Right lobe of liver (tissue), 6 donors: ENCODE results near the gene ANAPC5. TPM values are rescaled to one million over a fixed set of nuclear protein-coding genes. Genes with fewer than 3 reads are reported as not detected.

ENCODE experiments used
- ATAC-seq, 4 donors: fragments of 200-7000 bp; cut with Tn5 transposase; one replicate each; pipeline ENCODE4 v1.9.1; 2020; ENCODE audit warnings: mild to moderate bottlenecking in 4 of 4, moderate library complexity in 4 of 4
- DNase-seq, 3 donors: peaks; one replicate each; pipeline ENCODE4 v3.0.0-alpha.2; 2020
- H3K27ac ChIP-seq, 3 donors: fragments of 200-600 bp; one replicate each; pipeline ENCODE4 v1.8.0; 2022
- H3K27me3 ChIP-seq, 2 donors: fragments of 200-600 bp; one replicate each; pipeline ENCODE4 v1.8.0; 2022
- H3K36me3 ChIP-seq, 4 donors: fragments of 200-600 bp; sonication (generic) in 1 of 4; one replicate each; pipeline versions ENCODE4 v1.5.1 to v1.8.0; 2017 to 2022; ENCODE audit warnings: control low read depth in 1 of 4
- H3K4me1 ChIP-seq, 4 donors: fragments of 200-600 bp; sonication (generic) in 1 of 4; one replicate each; pipeline versions ENCODE4 v1.5.1 to v1.8.0; 2017 to 2022; ENCODE audit warnings: control low read depth in 1 of 4
- H3K4me3 ChIP-seq, 3 donors: fragments of 200-600 bp; one replicate each; pipeline ENCODE4 v1.8.0; 2022
- H3K9me3 ChIP-seq, 4 donors: fragments of 200-600 bp; sonication (generic) in 1 of 4; one replicate each; pipeline versions ENCODE4 v1.5.1 to v1.8.0; 2017 to 2022; ENCODE audit warnings: control low read depth in 1 of 4
- CTCF ChIP-seq, 4 donors: fragments of 200-600 bp in 3 of 4; fragments of 450-650 bp in 1 of 4; IDR thresholded peaks; one replicate each; pipeline versions ENCODE4 v1.5.1 to v1.8.0; 2016 to 2022; ENCODE audit warnings: antibody characterized with exemption in 4 of 4, mild to moderate bottlenecking in 2 of 4
- POLR2A ChIP-seq: fragments of 450-650 bp; IDR thresholded peaks from one replicate; pipeline ENCODE4 v1.6.1; 2017; ENCODE audit warnings: antibody characterized with exemption, mild to moderate bottlenecking
- WGBS: methylation state at CpG from one replicate; pipeline ENCODE4 v1.1.6; 2018; ENCODE audit warnings: low coverage, low lambda C conversion rate; ENCODE audit not compliant: insufficient coverage; ENCODE audit errors: missing lambda C conversion rate; 5-methylcytosine and 5-hydroxymethylcytosine counted together
- intact Hi-C, 2 donors: fragments of 100-400 bp; cut with DNase I; formaldehyde crosslinking; loops; one replicate each; pipeline versions ENCODE4 v1.11.2 to v1.14.1; 2022
- total RNA-seq, 6 experiments: library from RNA; depleted of rRNA in 2 of 6; stranded (reverse); fragments of >200 nt in 2 of 6; fragmentation: NEBNext Ultra II Directional in 3 of 6; extraction: Animal tissue kit (Norgen Biotek cat#: 25700) in 3 of 6; gene quantifications; one replicate each; pipeline versions ENCODE4 v1.1.0 to v1.2.4, GENCODE V29; 2016 to 2023
- donor health status: DM: no; HTN: yes; CAD: no.
- donor health status: DM: no; HTN: no; CAD: no.
- donor health status: DM: no; HTN: no; CAD: no.
- donor health status: DM: no; HTN: yes; CAD: no.
- donor health status: DM: no; HTN: yes; CAD: no.

ANAPC5 gene
- total RNA-seq, 6 experiments from 2014 or later, result 40.7 to 68.8 (median 49.8) TPM

DNA sequence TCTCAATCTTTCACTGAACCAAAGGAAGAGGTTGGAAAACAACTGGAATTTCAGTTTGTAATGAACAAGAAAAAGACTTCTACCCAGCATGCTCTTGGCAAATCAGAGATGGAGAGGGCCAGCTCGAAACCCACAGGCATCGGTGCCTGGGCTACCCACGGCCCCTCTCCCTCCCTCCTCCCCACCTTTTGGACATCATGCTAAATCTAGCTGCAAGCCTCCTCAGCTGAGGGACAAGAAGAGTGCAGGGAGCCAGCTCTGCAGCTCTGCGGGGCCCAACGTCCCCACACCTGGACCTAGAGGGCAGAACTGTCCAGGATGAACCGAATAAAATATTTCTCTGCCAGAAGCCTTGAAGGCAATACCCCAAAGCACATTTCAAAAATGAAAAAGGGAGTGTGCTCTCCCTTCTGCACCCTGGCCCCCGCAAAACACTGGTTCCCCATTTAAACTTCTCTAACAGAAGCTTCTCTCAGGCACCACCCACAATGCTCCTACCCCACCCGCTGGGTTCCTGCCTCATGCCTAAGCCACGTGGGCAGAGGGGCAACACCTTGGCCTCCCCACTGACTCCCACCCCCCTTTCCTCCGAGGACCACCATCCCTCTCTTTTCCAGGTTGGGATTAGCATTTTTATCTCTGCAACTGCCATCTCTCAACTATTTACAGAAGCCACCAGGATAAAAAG lies 63.9 kb downstream of the ANAPC5 start:
- Histone ChIP-seq H3K4me3 (no peak overlapping the region), H3K36me3 (peaks cover 0 to 3% (median 0%) of the 10 kb centered on the region in 4 donors), H3K9me3 (no peaks in the 10 kb centered on the region), H3K27me3 (no peaks in the 10 kb centered on the region), H3K27ac (no peak overlapping the region), H3K4me1 (peaks cover 0 to 18% (median 1%) of the 10 kb centered on the region in 4 donors)
- peak in 1 of 3 donors; percentile 41 for DNase-seq
- WGBS, result 52% methylated on average over 10 of the region's 10 CpGs
- intact Hi-C loops, result no loop called here
- peak in 1 of 4 donors; percentile 16 for ATAC-seq
- no peak for TF ChIP-seq POLR2A
- no peak for TF ChIP-seq CTCF (IDR thresholded peaks at IDR 0.05)

GRCh38 chr12:121287267-121287954 lies 64.8 kb downstream of the ANAPC5 start:
- no peak for TF ChIP-seq POLR2A
- no peak for TF ChIP-seq CTCF (IDR thresholded peaks at IDR 0.05)
- DNase-seq, result peak in 1 of 3 donors; percentile 1
- H3K36me3 ChIP-seq, result peaks cover 0 to 6% (median 0%) of the 10 kb centered on the region in 4 donors
- no peak overlapping the region for H3K27ac ChIP-seq
- no peak for ATAC-seq
- WGBS, result 56% methylated on average over 3 of the region's 10 CpGs
- no peaks in the 10 kb centered on the region for H3K9me3 ChIP-seq
- H3K4me3 ChIP-seq, result no peak overlapping the region
- H3K4me1 ChIP-seq, result peaks cover 0 to 18% (median 1%) of the 10 kb centered on the region in 4 donors
- H3K27me3 ChIP-seq, result no peaks in the 10 kb centered on the region
- intact Hi-C loops, result no loop called here

GRCh38 chr12:121285856-121286255 lies 66.4 kb downstream of the ANAPC5 start:
- TF ChIP-seq CTCF (IDR thresholded peaks at IDR 0.05) (no peak), POLR2A (no peak)
- Histone ChIP-seq H3K27me3 (no peaks in the 10 kb centered on the region), H3K36me3 (peaks cover 0 to 6% (median 0%) of the 10 kb centered on the region in 4 donors), H3K4me3 (no peak overlapping the region), H3K27ac (peak overlapping the region in 1 of 3 donors; percentile 60), H3K4me1 (peaks cover 0 to 18% (median 1%) of the 10 kb centered on the region in 4 donors), H3K9me3 (no peaks in the 10 kb centered on the region)
- ATAC-seq (no peak), DNase-seq (no peak)
- 100% methylated on average over 1 of the region's 1 CpG for WGBS
- intact Hi-C loops, result no loop called here

DNA sequence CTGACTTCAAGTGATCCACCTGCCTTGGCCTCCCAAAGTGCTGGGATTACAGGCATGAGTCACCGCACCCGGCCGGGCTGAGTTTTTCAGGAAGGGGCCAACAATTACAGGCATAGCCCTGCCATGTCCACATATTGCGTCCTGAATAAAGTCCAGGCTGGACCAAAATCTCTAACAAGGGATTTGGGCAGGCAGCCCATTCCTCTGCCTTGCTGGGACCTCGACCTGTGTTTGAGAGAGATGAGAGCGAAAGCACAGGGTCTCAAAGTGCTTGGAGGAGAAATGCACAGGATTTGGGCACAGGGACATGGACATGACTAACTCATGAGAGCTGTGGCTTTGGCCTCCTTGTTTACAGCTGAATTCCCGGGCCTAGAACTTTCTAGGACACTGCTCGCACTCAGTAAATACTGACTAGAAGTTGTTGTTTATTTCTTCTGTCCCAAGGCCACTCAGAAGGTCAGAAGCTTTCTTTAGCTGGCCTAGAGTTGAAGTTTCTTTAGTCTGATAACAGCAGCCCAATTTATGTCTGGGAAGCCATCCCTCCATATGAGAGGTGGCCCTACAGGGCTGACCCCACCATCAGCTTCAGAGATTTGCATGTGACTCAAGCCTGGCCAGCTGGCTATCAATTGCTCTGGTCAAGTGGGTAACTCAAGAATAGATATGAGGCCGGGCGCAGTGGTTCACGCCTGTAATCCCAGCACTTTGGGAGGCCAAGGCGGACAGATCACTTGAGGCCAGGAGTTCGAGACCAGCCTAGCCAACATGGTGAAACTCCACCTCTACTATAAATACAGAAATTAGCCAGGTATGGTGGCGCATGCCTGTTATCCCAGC lies 67.4 kb downstream of the ANAPC5 start:
- Histone ChIP-seq H3K36me3 (peaks cover 0 to 6% (median 0%) of the 10 kb centered on the region in 4 donors), H3K27me3 (no peaks in the 10 kb centered on the region), H3K4me1 (peaks cover 0 to 20% (median 2%) of the 10 kb centered on the region in 4 donors), H3K4me3 (no peak overlapping the region), H3K9me3 (no peaks in the 10 kb centered on the region), H3K27ac (peak overlapping the region; percentile 51 to 60 (median 51))
- 52% methylated on average over 10 of the region's 14 CpGs for WGBS
- DNase-seq, result peak; percentile 78 to 86 (median 79)
- TF ChIP-seq POLR2A (no peak), CTCF (IDR thresholded peaks at IDR 0.05) (no peak)
- intact Hi-C loops, result no loop called here
- ATAC-seq, result peak; percentile 76 to 86 (median 78)
